Bone marrow (tissue), 2 donors: ENCODE data around the gene GLRA1.

ENCODE experiments used
- DNase-seq, 2 donors: peaks; one replicate each; lab custom pipeline; 2025; lab: John Stamatoyannopoulos, UW

GLRA1 gene

DNA sequence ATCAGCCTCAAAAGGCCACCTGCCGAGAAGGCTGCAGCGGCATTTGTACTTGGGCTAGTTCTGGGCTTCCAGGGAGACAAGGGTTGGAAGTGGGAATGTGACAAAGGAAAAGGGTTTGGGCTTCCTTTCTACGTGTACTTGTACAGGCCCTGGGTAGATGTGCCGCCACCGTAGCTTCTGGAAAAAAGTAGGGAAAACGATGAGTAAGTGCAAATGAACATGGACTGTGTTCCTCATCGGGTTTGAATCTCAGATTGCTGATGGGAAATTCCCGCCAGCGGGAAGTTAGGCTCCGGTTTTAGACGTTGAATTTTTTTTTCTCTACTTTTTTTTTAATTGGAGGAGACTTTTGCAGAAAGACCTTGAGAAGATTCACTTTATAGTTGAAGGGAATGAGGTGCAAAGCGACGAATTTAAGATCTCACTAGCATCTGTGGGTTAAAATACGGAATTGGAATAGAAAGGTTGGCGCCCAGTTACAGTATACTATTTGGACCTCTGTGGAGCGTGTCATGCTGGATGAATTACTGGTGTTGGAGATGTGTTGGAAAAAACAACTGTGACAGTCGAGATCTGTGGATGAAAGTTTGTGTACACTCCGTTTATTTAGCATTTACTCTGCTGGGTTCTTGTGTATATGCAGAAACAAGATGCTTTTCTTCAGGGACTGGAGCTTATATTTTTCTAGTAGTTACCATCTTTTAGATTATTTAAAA is 151.6 kb downstream of the GLRA1 start:
- no peak for DNase-seq
